ENCODE measurements around the gene HOXC11.

The HOXC11 gene

GRCh38 chr12:53972722-53973235 is at the start of gene HOXC11:
Gene HOXC11 (plus strand): TSS chr12:53973126. CDS start chr12:53973242, 116 bp downstream.
- DNase-seq, result no peak

- DNase-seq, result no peak
Observed at GRCh38 chr12:53924521-53925405, 48.2 kb upstream of the HOXC11 start.

DNA sequence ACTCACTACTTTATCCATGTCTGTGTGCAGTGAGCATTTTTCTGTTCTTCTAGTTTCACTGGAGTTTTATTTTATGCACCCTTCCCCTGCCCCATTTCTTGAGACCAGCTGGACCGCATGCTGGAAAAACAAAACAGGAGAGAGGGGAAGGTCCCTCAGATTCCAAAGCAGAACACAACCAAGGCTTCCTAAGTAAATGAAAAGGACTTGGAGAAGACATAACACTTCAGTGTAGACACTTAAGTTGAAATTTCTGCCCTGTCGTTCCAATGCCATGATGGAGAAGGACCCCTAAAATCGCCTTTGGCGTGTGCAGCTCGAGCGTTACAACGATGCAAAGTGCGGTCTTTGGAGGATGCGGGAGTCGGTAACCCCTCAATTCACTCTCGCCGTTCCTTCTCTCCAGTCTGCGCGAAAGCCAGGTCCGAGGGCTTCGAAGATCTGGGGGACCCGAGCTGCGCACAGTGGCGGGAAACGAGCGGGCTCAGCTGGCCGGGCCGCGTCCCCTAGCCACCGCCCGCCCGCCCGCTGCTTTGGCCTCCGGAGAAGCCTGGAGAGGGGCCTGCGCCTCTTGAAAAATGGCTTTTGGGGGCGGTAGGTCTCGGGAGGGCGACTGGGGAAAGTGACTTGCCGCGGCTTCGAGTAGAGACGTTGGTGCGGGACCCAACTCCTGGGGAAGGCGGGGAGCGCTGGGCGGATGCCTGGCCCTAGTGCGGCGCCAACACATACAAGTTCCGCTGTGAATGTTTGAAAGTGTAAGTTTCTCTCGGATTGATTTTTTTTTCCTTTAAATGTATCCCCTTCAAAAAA is 45.5 kb upstream of the HOXC11 start:
- DNase-seq, result no peak

- no peak for DNase-seq
Observed at GRCh38 chr12:53928054-53928835, 44.7 kb upstream of the HOXC11 start.

DNA sequence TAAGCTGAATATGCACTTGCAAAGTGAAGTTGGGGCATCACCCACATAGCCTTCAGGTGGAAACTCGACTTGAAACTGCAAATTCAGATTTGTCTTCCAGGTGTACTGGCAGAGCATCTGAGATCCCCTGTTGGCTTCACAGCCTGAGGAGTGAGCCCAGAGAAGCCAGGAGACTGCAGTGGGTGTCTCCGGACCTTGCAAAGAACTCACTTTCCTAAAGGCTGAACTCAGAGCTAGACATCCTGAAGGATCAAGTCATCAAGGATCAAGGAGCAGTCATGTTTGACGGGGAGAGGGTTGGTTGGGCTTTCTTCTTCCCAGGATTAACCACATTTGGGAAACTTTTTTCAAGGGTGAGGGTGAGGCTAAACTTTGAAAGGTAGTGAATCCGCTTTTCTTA is 43.4 kb upstream of the HOXC11 start:
- no peak for DNase-seq

- DNase-seq, result no peak
Observed at GRCh38 chr12:53930591-53931255, 42.2 kb upstream of the HOXC11 start.

GRCh38 chr12:53931844-53932581 is 40.9 kb upstream of the HOXC11 start:
- no peak for DNase-seq

GRCh38 chr12:53932915-53933314 is 40.0 kb upstream of the HOXC11 start:
- DNase-seq, result no peak

- no peak for DNase-seq
Observed at GRCh38 chr12:53935383-53936341, 37.3 kb upstream of the HOXC11 start.

DNA sequence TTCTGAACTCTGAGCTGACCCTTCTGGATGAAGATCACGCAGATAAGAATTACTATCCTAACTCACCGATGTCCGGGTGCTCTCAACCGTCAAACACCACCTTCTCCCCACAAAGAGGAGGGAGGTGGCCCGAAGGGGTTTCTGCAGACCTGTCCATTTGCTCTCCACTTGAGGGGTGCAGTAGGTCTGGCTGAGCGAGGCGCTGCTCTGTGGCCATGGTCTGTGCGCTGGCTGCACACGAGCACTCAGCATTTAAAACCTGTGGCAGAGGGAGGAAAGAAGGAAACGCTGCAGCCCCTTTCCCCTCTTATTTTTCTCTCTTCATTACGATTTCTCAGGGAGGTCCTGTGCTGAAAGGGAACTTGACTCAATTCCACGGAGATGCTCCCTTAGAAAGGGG is 35.8 kb upstream of the HOXC11 start:
- DNase-seq, result no peak

GRCh38 chr12:53937596-53938325 is 35.2 kb upstream of the HOXC11 start:
- DNase-seq, result no peak

DNA sequence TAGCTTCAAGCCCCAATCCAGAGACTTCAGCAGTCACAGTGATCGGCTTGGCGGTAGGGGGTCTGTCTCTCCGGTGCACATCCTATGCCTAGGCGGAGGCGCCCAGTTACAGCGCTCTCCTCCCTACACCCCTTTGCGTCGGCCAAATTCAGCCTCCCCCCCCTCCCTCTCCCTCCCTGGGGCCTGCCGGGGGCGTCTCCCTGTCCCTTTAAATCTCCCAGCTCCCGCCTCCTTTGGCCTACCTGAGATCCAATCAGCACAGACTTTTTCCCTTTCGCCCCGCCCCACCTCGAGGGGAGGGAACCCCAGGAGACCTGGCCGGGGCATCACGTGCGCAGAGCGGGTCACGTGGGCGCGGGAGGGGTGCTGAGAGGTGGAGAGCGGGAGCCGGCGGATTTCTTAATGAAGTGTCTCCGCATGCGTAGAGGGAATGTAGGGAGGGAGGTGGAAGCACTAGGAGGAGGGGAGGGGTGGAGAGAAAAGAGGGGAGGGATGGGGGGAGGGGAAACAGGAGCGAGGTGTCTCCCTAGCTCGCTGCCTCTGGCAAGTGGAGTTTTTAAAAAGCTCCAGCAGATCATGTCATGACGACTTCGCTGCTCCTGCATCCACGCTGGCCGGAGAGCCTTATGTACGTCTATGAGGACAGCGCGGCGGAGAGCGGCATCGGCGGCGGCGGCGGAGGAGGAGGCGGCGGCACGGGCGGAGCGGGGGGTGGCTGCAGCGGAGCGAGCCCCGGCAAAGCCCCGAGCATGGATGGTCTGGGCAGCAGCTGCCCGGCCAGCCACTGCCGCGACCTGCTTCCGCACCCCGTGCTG is 34.4 kb upstream of the HOXC11 start, which contains the start of gene HOXC13:
TSS of gene HOXC13 (plus strand) at position 506 of the 815 bp plus-strand sequence. CDS start at position 582, 76 bp downstream.
- DNase-seq, result no peak

- no peak for DNase-seq
Observed at GRCh38 chr12:53939141-53940108, 33.5 kb upstream of the HOXC11 start.

DNA sequence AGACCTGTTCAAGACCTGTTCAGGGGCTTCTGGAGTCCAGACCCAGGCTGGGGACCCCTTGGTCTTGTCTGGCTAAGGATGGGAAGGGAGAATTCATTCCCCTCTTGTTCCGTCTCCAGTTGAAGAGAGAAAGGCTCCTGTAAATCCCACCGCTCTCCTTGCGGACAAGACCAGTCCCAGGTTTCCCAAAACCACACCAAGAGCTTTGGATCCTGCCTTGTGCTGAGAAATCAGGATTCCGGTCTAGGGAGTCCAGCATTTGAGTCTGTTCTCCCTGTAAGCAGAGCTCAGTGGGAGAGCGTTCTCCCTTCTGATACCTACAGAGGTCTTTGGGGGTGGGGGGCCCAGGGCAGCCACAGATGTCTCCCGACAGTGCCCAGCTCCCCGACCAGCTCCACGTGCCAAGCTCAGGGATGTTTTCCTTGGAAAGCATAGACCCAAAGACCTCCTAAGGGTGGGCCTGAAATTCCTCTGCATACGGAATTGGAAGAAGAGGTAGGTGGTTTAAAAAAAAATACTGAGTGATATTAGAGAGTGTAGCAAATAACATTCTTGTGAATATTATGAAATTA is 32.4 kb upstream of the HOXC11 start:
- no peak for DNase-seq

GRCh38 chr12:53941187-53941586 is 31.7 kb upstream of the HOXC11 start:
- no peak for DNase-seq

DNA sequence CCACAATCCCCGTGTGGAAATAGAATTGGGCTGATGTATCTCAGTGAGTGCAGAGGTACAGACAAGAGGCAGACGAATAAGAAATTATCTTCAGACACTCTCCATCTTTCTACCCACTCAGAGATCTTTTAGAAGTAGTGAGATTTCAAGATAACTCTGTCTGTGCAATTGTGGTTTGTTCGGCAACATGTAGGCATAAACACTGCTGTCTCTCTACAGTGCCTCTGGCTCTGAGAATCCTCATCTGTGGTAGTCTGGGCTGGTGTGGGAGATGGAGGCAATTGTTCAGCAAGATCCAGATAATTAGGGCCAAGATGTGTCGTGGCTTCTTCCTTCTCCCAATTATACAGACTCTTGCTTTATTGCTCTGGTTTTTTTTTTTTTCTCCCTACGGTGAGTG is 31.2 kb upstream of the HOXC11 start:
- no peak for DNase-seq

- no peak for DNase-seq
Observed at GRCh38 chr12:53942467-53942997, 30.4 kb upstream of the HOXC11 start.

Measured in activated effector memory CD4-positive, alpha-beta T cell treated with anti-CD3 and anti-CD28 coated beads, Interleukin-2, amount 50 U/mL, for 16 hours (primary cell).